Globus pallidus (tissue), 1 donor: ENCODE measurements around the gene NME7.
A peak's percentile ranks its signal among the peaks of the same experiment; 100 is the strongest.
"Not testable (repeated sequence)": the region's sequence is repeated elsewhere in the genome, so short reads cannot be mapped to it uniquely, and the experiment has no call there.

ENCODE experiments used
- DNase-seq: peaks from one replicate; pipeline ENCODE4 v3.0.0-alpha.2; 2015; ENCODE audit warnings: low spot score

Gene NME7

GRCh38 chr1:169217636-169218035 lies 150.0 kb downstream of the NME7 start:
- no peak for DNase-seq

GRCh38 chr1:169214598-169214997 lies 153.0 kb downstream of the NME7 start:
- no peak for DNase-seq

GRCh38 chr1:169212088-169212487 lies 155.5 kb downstream of the NME7 start:
- DNase-seq: no peak

GRCh38 chr1:169207797-169208520 lies 159.6 kb downstream of the NME7 start:
- no peak for DNase-seq

- no peak for DNase-seq
Observed at GRCh38 chr1:169204157-169204556, 163.4 kb downstream of the NME7 start.

- DNase-seq: no peak
Observed at GRCh38 chr1:169202791-169203665, 164.6 kb downstream of the NME7 start.

- DNase-seq: no peak
Observed at GRCh38 chr1:169201084-169201619, 166.4 kb downstream of the NME7 start.

- DNase-seq: no peak
Observed at GRCh38 chr1:169200319-169200718, 167.3 kb downstream of the NME7 start.

- no peak for DNase-seq
Observed at GRCh38 chr1:169196581-169196980, 171.0 kb downstream of the NME7 start.

- no peak for DNase-seq
Observed at GRCh38 chr1:169196161-169196560, 171.4 kb downstream of the NME7 start.

GRCh38 chr1:169193191-169193850 lies 174.3 kb downstream of the NME7 start:
- DNase-seq: peak; percentile 7

GRCh38 chr1:169186106-169186505 lies 181.5 kb downstream of the NME7 start:
- DNase-seq: no peak

- DNase-seq: no peak
Observed at GRCh38 chr1:169184812-169185211, 182.8 kb downstream of the NME7 start.

GRCh38 chr1:169180174-169180573 lies 187.4 kb downstream of the NME7 start:
- DNase-seq: no peak

- DNase-seq: not testable (repeated sequence)
Observed at GRCh38 chr1:169179431-169179830, 188.2 kb downstream of the NME7 start.

GRCh38 chr1:169175461-169175860 lies 192.1 kb downstream of the NME7 start:
- DNase-seq: no peak

GRCh38 chr1:169163059-169163458 lies 204.5 kb downstream of the NME7 start:
- peak; percentile 74 for DNase-seq

GRCh38 chr1:169161496-169162194 lies 206.0 kb downstream of the NME7 start:
- DNase-seq: no peak

GRCh38 chr1:169160845-169161495 lies 206.6 kb downstream of the NME7 start:
- DNase-seq: no peak

- DNase-seq: no peak
Observed at GRCh38 chr1:169156580-169156979, 211.0 kb downstream of the NME7 start.

GRCh38 chr1:169155675-169156074 lies 211.9 kb downstream of the NME7 start:
- no peak for DNase-seq
